HEK293T (cell line): ENCODE measurements around the gene PXN.

ENCODE experiments used
- BHLHE40 ChIP-seq: fragments of 450-650 bp; IDR thresholded peaks from 2 replicates; pipeline ENCODE4 v1.6.1; 2016; ENCODE audit warnings: mild to moderate bottlenecking, moderate library complexity, borderline replicate concordance
- CTBP1 ChIP-seq: fragments of 450-650 bp; IDR thresholded peaks from 2 replicates; pipeline ENCODE4 v1.6.1; 2016; ENCODE audit warnings: borderline replicate concordance
- ELF4 ChIP-seq: fragments of 450-650 bp; IDR thresholded peaks from 2 replicates; pipeline ENCODE4 v1.6.1; 2017; ENCODE audit warnings: antibody characterized with exemption
- FOXA1 ChIP-seq: fragments of 450-650 bp; IDR thresholded peaks from 2 replicates; pipeline ENCODE4 v1.6.1; 2016; ENCODE audit warnings: mild to moderate bottlenecking
- FOXK2 ChIP-seq: fragments of 450-650 bp; IDR thresholded peaks from 2 replicates; pipeline ENCODE4 v1.6.1; 2016; ENCODE audit warnings: mild to moderate bottlenecking
- FOXM1 ChIP-seq: fragments of 450-650 bp; IDR thresholded peaks from 2 replicates; pipeline ENCODE4 v1.6.1; 2017; ENCODE audit warnings: mild to moderate bottlenecking, borderline replicate concordance
- HDGF ChIP-seq: fragments of 450-650 bp; IDR thresholded peaks from 2 replicates; pipeline ENCODE4 v1.6.1; 2017; ENCODE audit warnings: antibody characterized with exemption, borderline replicate concordance
- LEF1 ChIP-seq: fragments of 450-650 bp; IDR thresholded peaks from 2 replicates; pipeline ENCODE4 v1.6.1; 2017; ENCODE audit warnings: mild to moderate bottlenecking, borderline replicate concordance
- NFRKB ChIP-seq: fragments of 450-650 bp; IDR thresholded peaks from 2 replicates; pipeline ENCODE4 v1.6.1; 2016; ENCODE audit warnings: mild to moderate bottlenecking, moderate library complexity
- SP1 ChIP-seq: fragments of 450-650 bp; IDR thresholded peaks from 2 replicates; pipeline ENCODE4 v1.6.1; 2017
- SUZ12 ChIP-seq: fragments of 450-650 bp; IDR thresholded peaks from 2 replicates; pipeline ENCODE4 v1.6.1; 2016; ENCODE audit warnings: mild to moderate bottlenecking
- TARDBP ChIP-seq: fragments of 450-650 bp; IDR thresholded peaks from 2 replicates; pipeline ENCODE4 v1.6.1; 2016
- ZNF384 ChIP-seq: fragments of 450-650 bp; IDR thresholded peaks from 2 replicates; pipeline ENCODE4 v1.6.1; 2016
- TF ChIP-seq, protein P1 (sequence below): fragments of 450-650 bp; IDR thresholded peaks from 2 replicates; pipeline ENCODE4 v1.6.1; 2016

DNA sequence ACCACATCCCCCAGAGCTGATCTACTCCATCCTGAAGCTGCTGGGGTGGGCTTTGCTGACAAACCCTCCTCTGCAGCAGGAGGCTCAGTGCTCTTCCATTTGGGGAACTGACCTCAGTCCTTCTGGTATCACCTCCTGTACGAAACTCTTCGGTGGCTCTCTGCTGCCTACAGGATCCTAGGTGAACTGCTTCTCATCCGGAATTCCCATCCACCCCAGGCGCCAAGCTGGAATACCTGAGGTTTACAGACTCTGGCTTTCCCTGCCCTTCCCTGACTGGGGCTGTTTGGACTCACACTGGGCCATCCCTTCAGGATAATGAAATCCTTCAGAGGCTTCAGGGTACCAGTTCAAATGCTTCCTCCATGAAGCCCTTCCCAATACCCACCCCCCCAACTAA is 97.2 kb downstream of the PXN start:
- TF ChIP-seq SP1 (no peak), ZNF384 (no peak), HDGF (no peak), LEF1 (no peak), CTBP1 (no peak), SUZ12 (no peak), FOXK2 (no peak), FOXM1 (no peak), ELF4 (no peak), BHLHE40 (no peak), TARDBP (no peak), FOXA1 (no peak), NFRKB (no peak)
- TF ChIP-seq, protein P1, sequence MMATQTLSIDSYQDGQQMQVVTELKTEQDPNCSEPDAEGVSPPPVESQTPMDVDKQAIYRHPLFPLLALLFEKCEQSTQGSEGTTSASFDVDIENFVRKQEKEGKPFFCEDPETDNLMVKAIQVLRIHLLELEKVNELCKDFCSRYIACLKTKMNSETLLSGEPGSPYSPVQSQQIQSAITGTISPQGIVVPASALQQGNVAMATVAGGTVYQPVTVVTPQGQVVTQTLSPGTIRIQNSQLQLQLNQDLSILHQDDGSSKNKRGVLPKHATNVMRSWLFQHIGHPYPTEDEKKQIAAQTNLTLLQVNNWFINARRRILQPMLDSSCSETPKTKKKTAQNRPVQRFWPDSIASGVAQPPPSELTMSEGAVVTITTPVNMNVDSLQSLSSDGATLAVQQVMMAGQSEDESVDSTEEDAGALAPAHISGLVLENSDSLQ = no peak
